Activated CD4-positive, alpha-beta T cell treated with anti-CD3 and anti-CD28 coated beads, Interleukin-2, amount 10 ng/mL, durations not matched to agents 24 days and 14 days (primary cell): ENCODE data around the gene MAP2K5. TPM values are rescaled to one million over a fixed set of nuclear protein-coding genes. Genes with fewer than 3 reads are reported as not detected.

Experiments used
- DNase-seq: peaks from one replicate; pipeline ENCODE4 v3.0.0; 2022
- H3K27ac Mint-ChIP-seq: one replicate; pipeline ENCODE4 v1.8.0; 2022; ENCODE audit warnings: mild to moderate bottlenecking, mixed read lengths
- H3K27me3 Mint-ChIP-seq: one replicate; pipeline ENCODE4 v1.8.0; 2022; ENCODE audit warnings: mixed read lengths
- H3K36me3 Mint-ChIP-seq: one replicate; pipeline ENCODE4 v1.8.0; 2022; ENCODE audit warnings: low read depth, mild to moderate bottlenecking, mixed read lengths
- H3K4me1 Mint-ChIP-seq: one replicate; pipeline ENCODE4 v1.8.0; 2021; ENCODE audit warnings: mixed read lengths
- H3K4me3 Mint-ChIP-seq: one replicate; pipeline ENCODE4 v1.8.0; 2022; ENCODE audit warnings: mild to moderate bottlenecking, moderate library complexity, mixed read lengths
- H3K9me3 Mint-ChIP-seq: one replicate; pipeline ENCODE4 v1.8.0; 2021; ENCODE audit warnings: mixed read lengths
- intact Hi-C: fragments of 100-400 bp; cut with micrococcal nuclease; formaldehyde crosslinking; loops from one replicate; pipeline ENCODE4 v1.15.1; 2023
- total RNA-seq: library from RNA; stranded (reverse); gene quantifications from 2 replicates; pipeline ENCODE4 v1.2.3, GENCODE V29; 2022

The MAP2K5 gene
- total RNA-seq, 1 donor from 2014 or later = 21.0 TPM

DNA sequence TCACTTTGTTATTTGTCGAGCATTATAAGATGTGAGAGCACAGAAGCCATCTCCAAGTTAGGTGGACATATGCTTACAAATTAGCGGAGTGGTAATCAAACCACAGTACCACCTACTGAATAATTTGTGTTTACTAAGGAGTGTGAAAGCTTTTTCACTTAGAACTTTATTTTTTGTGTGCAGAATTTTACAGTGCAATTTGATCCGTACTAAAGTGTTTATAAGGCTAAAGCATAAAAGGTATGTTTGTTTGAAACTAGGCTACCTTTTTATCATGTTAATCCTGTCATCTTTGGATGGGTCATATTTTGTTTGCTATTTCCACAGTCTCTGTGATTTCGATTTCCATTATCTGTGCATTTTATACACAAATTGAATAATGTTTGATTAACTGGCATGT is 37.5 kb downstream of the MAP2K5 start:
- peaks cover 1% of the 10 kb centered on the region for H3K4me1 Mint-ChIP-seq
- H3K27ac Mint-ChIP-seq = no peak overlapping the region
- peaks cover 4% of the 10 kb centered on the region for H3K36me3 Mint-ChIP-seq
- DNase-seq = no peak
- intact Hi-C loops = no loop called here
- no peak overlapping the region for H3K4me3 Mint-ChIP-seq
- H3K27me3 Mint-ChIP-seq = no peaks in the 10 kb centered on the region
- no peaks in the 10 kb centered on the region for H3K9me3 Mint-ChIP-seq

GRCh38 chr15:67584157-67584556 is 41.7 kb downstream of the MAP2K5 start:
- DNase-seq = no peak
- intact Hi-C loops = no loop called here
- Mint-ChIP-seq H3K4me3 (no peak overlapping the region), H3K27me3 (no peaks in the 10 kb centered on the region), H3K9me3 (no peaks in the 10 kb centered on the region), H3K36me3 (peaks cover 19% of the 10 kb centered on the region), H3K4me1 (no peaks in the 10 kb centered on the region), H3K27ac (no peak overlapping the region)

DNA sequence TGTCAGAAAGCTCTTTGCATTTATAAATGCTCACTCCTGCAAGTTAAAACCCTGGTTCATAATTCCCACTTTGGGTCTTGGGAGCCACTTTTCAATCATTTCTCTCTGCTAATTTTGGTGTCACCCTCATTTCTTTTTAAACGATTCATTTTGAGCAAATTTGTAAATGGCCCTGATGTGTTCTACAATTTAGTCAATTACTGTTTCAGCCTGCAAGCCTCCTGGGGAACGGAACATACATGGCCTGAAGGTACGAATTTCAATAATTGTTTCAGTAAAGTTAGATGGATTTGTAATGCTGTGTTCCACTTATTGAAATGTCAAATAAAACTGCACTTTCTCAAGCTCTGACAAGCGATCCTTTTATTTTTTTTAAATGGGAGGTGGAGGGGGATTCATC is 43.2 kb downstream of the MAP2K5 start:
- Mint-ChIP-seq H3K27me3 (no peaks in the 10 kb centered on the region), H3K4me1 (no peaks in the 10 kb centered on the region), H3K27ac (no peak overlapping the region), H3K9me3 (no peaks in the 10 kb centered on the region), H3K4me3 (no peak overlapping the region), H3K36me3 (peaks cover 20% of the 10 kb centered on the region)
- DNase-seq = no peak
- intact Hi-C loops = no loop called here

- peaks cover 19% of the 10 kb centered on the region for H3K36me3 Mint-ChIP-seq
- no peak overlapping the region for H3K27ac Mint-ChIP-seq
- H3K9me3 Mint-ChIP-seq = no peaks in the 10 kb centered on the region
- H3K27me3 Mint-ChIP-seq = no peaks in the 10 kb centered on the region
- H3K4me1 Mint-ChIP-seq = no peaks in the 10 kb centered on the region
- intact Hi-C loops = no loop called here
- H3K4me3 Mint-ChIP-seq = no peak overlapping the region
- no peak for DNase-seq
Observed at GRCh38 chr15:67587331-67587730, 44.8 kb downstream of the MAP2K5 start.

GRCh38 chr15:67587754-67588153 is 45.3 kb downstream of the MAP2K5 start:
- no peak overlapping the region for H3K4me3 Mint-ChIP-seq
- no peak overlapping the region for H3K27ac Mint-ChIP-seq
- H3K27me3 Mint-ChIP-seq = no peaks in the 10 kb centered on the region
- DNase-seq = no peak
- no peaks in the 10 kb centered on the region for H3K4me1 Mint-ChIP-seq
- intact Hi-C loops = no loop called here
- peaks cover 19% of the 10 kb centered on the region for H3K36me3 Mint-ChIP-seq
- H3K9me3 Mint-ChIP-seq = no peaks in the 10 kb centered on the region

DNA sequence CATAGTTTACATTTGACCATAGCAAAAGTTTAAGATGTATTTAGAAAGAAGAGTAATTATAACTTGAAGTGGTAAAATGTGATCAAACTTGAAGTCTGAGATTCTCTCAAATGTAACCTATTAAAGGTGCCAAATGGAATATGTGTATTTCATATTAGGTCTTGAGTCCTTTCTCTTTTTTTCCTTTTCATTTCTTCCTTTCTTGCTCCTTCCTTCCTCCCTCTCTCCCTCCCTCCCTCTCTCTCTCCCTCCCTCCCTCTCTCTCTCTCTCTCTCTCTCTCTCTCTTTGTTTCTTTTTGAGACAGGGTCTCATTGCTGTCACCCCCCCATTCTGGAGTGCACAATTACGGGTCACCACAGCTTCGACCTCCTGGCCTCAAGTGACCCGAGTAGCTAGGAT is 47.7 kb downstream of the MAP2K5 start:
- H3K36me3 Mint-ChIP-seq = peaks cover 23% of the 10 kb centered on the region
- no peak for DNase-seq

GRCh38 chr15:67592245-67592644 is 49.7 kb downstream of the MAP2K5 start:
- Mint-ChIP-seq H3K4me1 (no peaks in the 10 kb centered on the region), H3K27ac (no peak overlapping the region), H3K9me3 (no peaks in the 10 kb centered on the region), H3K4me3 (no peak overlapping the region), H3K27me3 (no peaks in the 10 kb centered on the region), H3K36me3 (peaks cover 21% of the 10 kb centered on the region)
- intact Hi-C loops = no loop called here
- no peak for DNase-seq

More for the DNA sequence above, 47.7 kb downstream of the MAP2K5 start:
- intact Hi-C loops = no loop called here
- no peaks in the 10 kb centered on the region for H3K4me1 Mint-ChIP-seq
- no peaks in the 10 kb centered on the region for H3K9me3 Mint-ChIP-seq
- no peak overlapping the region for H3K4me3 Mint-ChIP-seq
- H3K27me3 Mint-ChIP-seq = no peaks in the 10 kb centered on the region
- no peak overlapping the region for H3K27ac Mint-ChIP-seq

GRCh38 chr15:67593562-67593961 is 51.1 kb downstream of the MAP2K5 start:
- no peaks in the 10 kb centered on the region for H3K4me1 Mint-ChIP-seq
- H3K27ac Mint-ChIP-seq = no peak overlapping the region
- H3K36me3 Mint-ChIP-seq = peaks cover 15% of the 10 kb centered on the region
- no peak for DNase-seq
- no peaks in the 10 kb centered on the region for H3K27me3 Mint-ChIP-seq
- no peak overlapping the region for H3K4me3 Mint-ChIP-seq
- intact Hi-C loops = no loop called here
- H3K9me3 Mint-ChIP-seq = no peaks in the 10 kb centered on the region

DNA sequence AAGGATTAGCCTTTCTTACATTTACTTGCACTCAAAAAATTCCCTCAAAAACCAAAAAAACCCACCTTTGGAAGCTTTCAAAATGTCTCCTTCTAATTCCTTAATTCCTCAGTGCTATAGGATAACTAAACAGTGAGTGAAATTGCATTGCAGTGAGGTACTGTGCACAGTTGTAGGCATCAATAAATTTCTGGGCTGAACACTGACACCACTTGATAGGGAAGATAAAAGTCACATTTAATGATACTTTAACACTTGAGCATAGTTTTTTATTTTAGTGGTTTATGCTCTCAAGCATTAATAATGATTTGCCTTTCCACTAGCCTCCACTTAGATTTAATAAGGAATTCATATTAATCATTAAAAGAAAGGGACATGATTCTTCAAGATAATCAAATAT is 52.3 kb downstream of the MAP2K5 start:
- Mint-ChIP-seq H3K36me3 (peaks cover 16% of the 10 kb centered on the region), H3K9me3 (no peaks in the 10 kb centered on the region), H3K27me3 (no peaks in the 10 kb centered on the region), H3K4me3 (no peak overlapping the region), H3K27ac (no peak overlapping the region), H3K4me1 (no peaks in the 10 kb centered on the region)
- intact Hi-C loops = no loop called here
- DNase-seq = no peak

GRCh38 chr15:67595572-67595971 is 53.1 kb downstream of the MAP2K5 start:
- Mint-ChIP-seq H3K27ac (no peak overlapping the region), H3K4me3 (no peak overlapping the region), H3K9me3 (no peaks in the 10 kb centered on the region), H3K36me3 (peaks cover 16% of the 10 kb centered on the region), H3K4me1 (no peaks in the 10 kb centered on the region), H3K27me3 (no peaks in the 10 kb centered on the region)
- intact Hi-C loops = no loop called here
- DNase-seq = no peak

- H3K27me3 Mint-ChIP-seq = no peaks in the 10 kb centered on the region
- no peak overlapping the region for H3K4me3 Mint-ChIP-seq
- intact Hi-C loops = no loop called here
- H3K9me3 Mint-ChIP-seq = no peaks in the 10 kb centered on the region
- H3K4me1 Mint-ChIP-seq = no peaks in the 10 kb centered on the region
- H3K27ac Mint-ChIP-seq = no peak overlapping the region
- no peak for DNase-seq
- H3K36me3 Mint-ChIP-seq = peaks cover 14% of the 10 kb centered on the region
Observed at GRCh38 chr15:67601073-67601472, 58.6 kb downstream of the MAP2K5 start.

GRCh38 chr15:67603063-67603462 is 60.6 kb downstream of the MAP2K5 start:
- Mint-ChIP-seq H3K9me3 (no peaks in the 10 kb centered on the region), H3K4me3 (no peak overlapping the region), H3K27me3 (no peaks in the 10 kb centered on the region), H3K36me3 (peaks cover 11% of the 10 kb centered on the region), H3K4me1 (no peaks in the 10 kb centered on the region), H3K27ac (no peak overlapping the region)
- no peak for DNase-seq
- intact Hi-C loops = no loop called here

- intact Hi-C loops = no loop called here
- H3K27me3 Mint-ChIP-seq = no peaks in the 10 kb centered on the region
- H3K4me1 Mint-ChIP-seq = no peaks in the 10 kb centered on the region
Observed at GRCh38 chr15:67605871-67606270, 63.4 kb downstream of the MAP2K5 start.

GRCh38 chr15:67606742-67607141 is 64.2 kb downstream of the MAP2K5 start:
- H3K4me1 Mint-ChIP-seq = no peaks in the 10 kb centered on the region
- no peaks in the 10 kb centered on the region for H3K27me3 Mint-ChIP-seq
- no peaks in the 10 kb centered on the region for H3K9me3 Mint-ChIP-seq
- H3K27ac Mint-ChIP-seq = no peak overlapping the region
- no peak for DNase-seq
- H3K36me3 Mint-ChIP-seq = peaks cover 8% of the 10 kb centered on the region
- intact Hi-C loops = no loop called here
- no peak overlapping the region for H3K4me3 Mint-ChIP-seq

More at GRCh38 chr15:67605871-67606270, 63.4 kb downstream of the MAP2K5 start:
- Mint-ChIP-seq H3K4me3 (no peak overlapping the region), H3K27ac (no peak overlapping the region), H3K36me3 (peaks cover 8% of the 10 kb centered on the region), H3K9me3 (no peaks in the 10 kb centered on the region)
- no peak for DNase-seq

DNA sequence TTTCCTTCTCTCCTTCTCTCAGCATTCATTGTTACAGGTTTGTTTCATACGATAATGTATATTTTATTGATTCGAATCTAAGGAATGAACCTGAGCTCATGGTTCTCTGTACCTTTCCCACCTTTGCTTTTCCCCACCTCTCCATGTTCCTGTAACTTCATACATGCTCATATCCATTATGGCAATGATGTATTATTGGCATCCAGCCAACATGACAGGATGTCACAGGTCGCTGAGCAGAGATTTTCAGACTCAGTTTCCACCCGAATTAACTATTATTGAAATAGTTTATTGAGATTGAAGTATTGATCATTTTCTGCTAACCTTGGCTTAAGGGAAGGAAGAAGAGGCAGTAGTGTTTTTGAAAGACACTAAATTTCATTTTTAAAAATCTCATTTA is 64.8 kb downstream of the MAP2K5 start:
- Mint-ChIP-seq H3K36me3 (peaks cover 4% of the 10 kb centered on the region), H3K4me1 (no peaks in the 10 kb centered on the region), H3K27ac (no peak overlapping the region), H3K9me3 (no peaks in the 10 kb centered on the region), H3K27me3 (no peaks in the 10 kb centered on the region), H3K4me3 (no peak overlapping the region)
- intact Hi-C loops = no loop called here
- no peak for DNase-seq
